Retina (tissue), 1 donor: Measurements from ENCODE around the gene ASPG.

ENCODE experiments used
- DNase-seq: peaks from one replicate; pipeline ENCODE4 v3.0.0-alpha.2; 2016

Gene ASPG

GRCh38 chr14:104138718-104139459 is 53.4 kb downstream of the ASPG start:
- DNase-seq: peak; percentile 53

GRCh38 chr14:104139460-104140212 is 54.1 kb downstream of the ASPG start:
- peak; percentile 39 for DNase-seq

DNA sequence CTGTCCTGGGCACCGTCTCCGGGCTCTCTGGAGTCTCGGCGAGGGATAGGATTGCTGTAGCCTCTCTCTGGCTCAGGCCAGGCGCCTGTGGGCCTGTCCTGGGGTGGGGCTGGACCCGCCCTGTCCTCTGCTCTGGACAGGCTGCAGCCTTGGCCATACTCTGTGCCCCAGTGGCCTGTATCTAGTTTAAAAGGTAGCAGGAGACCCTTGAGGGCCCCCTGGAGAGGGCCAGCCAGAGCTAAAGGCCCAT is 54.6 kb downstream of the ASPG start:
- no peak for DNase-seq

DNA sequence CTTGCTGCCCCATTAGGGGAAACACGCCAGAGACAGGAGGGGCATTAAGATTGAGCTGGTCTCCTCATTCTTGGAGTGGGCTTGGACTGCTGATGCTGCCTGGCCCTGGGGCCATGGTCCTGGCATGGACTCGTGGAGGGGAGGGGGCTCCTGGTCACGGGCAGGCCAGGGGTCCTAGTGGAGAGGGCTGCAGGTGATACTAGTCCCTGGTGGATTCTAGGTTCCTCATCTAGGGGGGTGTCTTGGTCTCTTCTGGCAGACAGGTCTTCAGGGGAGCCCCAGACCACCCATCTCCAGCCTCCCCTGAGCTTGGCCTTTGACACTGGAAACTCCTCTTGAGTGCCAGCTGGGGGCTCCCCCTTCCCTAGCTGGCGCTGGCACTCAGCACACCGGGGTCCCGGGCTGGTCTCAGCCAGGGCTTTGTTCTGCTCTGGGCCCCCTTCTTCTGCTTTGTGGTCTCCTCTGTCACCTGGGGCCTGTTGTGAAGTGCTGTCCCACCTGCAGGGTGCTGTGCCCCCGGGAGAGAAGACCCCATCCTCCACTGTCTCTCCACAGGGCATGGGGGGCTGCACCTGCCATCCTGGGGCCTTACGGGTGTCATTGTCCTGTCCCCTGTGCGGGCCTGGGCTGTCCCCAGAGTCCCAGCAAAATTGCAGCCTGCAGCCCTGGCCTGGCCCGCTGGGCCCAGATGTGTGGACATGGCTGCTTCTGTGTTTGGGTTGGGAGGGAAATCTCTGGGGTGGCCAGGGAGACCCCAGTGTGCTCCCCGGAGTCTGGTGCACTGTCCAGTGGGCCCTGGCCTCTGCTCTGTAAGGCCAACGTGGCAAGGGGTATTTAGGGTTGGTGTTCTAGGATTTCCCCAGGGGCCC is 55.2 kb downstream of the ASPG start:
- peak; percentile 4 for DNase-seq

DNA sequence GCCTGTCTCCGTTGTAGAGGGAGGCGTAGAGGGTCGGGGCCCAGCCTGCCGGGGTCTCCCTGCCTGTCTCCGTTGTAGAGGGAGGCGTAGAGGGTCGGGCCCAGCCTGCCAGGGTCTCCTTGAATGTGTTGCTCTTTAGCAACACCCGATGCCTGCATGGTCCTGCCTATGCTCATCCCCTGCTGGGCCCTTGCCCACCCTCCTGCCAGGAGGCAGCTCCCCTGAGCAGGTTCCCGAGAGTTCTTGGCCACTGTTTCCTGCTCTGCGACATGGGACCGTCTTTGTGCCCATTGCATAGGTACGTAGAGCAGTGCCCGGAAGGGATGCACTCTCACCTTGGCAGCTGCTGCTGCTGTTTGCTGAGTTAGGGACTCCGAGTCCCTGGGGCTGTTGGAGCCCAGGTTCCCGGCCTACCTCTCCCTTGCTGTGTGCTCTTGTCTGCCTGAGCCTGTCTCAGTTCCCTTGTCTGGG is 56.2 kb downstream of the ASPG start:
- peak; percentile 7 for DNase-seq

GRCh38 chr14:104142136-104142945 is 56.8 kb downstream of the ASPG start:
- DNase-seq: peak; percentile 1

- peak; percentile 3 for DNase-seq
These were observed 57.5 kb downstream of the ASPG start for GRCh38 chr14:104142946-104143470.

DNA sequence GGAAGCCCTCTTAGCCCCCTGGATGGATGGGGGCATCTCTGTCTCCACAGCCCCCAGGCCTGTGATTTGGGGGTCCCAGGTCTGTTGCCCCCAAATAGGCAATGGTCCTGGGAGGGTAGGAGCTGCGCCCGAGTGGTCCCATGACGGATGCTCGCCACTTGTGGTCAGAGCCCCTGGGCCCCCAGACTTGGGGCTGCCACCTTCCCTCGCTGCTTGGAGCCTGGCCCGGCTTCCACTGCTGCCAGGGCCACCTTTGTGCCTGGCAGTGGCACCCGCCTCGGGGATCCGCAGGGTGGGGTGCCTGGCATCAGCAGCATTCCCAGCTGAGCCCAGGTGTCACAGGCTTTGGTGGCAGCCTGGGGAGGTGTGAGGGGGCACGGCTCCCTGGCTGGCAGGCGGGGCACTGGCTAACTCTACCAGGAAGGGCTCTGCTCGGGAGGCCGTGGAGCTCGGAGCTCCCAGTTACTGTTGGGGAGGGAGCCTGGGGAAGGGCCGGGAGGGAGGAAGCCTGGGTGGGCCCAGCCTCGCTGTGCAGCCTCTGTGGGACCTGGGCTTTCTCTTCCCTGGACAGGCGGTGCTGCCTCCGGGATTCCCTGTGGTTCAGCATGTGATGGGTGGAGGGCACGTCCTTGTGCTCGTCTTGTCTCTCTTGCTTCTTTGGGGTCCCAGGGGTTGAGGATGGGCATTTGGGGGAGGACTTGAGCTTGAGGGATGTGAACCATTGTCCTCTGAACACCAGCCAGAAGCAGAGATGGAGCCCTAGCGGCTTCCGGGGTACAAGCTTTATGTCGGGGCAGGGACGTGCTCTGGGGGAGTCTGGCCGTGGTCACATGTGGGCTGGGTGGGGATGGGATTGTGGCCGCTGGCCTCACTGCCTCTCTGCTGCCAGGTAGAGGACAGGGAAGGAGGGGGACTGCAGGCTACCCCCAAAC is 58.3 kb downstream of the ASPG start:
- DNase-seq: peak; percentile 2

DNA sequence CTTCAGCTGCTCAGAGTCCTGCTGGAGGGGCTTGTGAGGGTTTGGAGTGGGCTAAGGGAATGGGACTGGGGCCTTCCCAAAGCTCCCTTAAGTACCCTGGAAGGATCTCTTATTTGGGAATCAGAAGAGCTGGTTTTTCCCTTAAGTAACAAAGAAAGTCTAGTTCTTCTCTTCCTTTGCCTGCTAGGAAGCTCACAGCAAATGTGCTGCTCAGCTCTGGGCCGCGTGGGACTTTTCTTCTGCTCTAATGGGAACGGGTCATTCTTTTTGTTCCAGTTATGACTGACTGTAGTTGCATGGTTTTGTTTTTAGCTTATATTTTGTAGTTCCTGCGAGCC is 58.9 kb downstream of the ASPG start:
- no peak for DNase-seq

DNA sequence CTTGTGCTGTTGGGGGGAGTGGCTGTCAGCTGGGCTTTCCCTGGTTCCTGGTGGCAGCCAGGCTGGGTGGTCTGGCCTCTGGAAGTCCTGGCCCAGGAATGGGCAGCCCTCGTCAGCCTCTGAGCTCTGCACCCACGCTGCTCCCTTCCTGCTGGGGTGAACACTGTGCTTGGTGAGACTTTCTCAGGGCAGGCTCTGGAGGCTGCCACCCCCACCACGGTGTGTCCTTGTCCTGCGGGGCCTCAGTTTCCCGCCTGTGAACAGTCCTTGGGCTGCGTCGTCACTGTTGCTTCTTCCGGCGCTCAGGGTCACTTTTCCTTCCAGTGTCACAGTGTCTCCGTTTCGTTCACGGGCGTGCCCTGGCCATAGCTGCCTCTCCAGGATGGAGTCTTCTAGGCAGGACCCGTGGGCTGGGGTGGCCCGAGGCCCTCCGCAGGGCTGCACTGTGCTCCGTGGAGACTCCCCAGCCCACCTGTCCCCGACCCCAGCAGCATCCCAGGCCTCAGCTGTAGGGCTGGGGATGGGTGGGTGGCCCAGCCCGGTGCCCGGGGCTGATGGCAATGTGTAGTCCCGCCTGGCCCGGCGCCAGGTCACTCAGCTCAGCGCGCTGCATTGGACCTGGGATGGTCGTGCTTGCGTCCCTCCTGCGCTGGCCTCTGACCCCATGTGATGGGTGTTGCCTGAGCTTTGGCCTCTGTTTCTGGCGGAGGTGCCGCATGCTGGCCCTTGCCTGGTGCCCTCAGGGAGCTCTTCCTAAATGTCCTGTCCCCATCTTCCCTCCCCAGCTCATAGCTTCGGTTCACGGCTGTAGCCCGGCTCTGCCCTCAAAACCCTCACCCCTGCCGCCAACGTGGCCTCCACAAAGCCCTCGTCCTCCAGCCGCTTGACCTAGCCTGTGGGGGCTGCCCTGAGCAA is 59.7 kb downstream of the ASPG start:
- peak; percentile 26 for DNase-seq

DNA sequence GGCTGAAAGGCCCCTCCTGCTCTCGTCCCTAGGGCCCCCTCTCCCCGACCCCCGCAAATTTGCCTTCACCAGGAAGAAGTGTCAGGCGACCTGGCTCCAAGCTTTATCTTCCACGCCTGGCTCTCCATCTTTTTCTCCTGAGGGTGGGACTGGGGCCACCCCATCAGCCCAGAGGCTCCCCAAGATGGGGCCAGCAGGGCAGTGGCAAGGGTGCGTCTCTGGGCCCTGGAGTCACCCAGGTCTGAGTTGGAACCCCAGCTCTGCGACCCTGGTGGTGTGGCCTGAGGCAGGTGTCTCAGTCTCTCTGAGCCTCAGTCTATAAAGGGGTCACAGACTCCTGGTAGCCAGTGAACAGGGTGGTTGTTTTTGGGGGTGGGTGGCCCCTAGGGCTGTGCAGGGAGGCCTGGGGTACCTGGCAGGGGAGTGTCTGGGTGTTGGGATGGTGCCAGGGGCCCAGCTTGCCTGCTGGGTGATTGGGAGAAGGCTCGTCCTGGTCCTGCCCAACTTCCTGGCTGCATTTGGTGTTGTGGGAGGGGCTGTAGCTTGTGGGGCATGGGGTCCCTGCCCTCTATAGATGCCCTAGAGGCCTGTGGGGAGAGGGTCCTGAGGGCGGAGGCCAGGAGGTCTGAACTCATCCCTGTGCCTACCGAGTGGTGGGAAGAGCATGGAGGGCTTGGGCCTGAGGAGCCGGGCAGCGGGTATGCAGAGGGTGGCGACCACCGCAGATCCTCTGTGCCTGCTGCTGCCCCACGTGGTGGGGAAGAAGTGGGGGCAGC is 60.5 kb downstream of the ASPG start:
- peak; percentile 10 for DNase-seq

- peak; percentile 18 for DNase-seq
These were observed 61.3 kb downstream of the ASPG start for GRCh38 chr14:104146651-104147345.

DNA sequence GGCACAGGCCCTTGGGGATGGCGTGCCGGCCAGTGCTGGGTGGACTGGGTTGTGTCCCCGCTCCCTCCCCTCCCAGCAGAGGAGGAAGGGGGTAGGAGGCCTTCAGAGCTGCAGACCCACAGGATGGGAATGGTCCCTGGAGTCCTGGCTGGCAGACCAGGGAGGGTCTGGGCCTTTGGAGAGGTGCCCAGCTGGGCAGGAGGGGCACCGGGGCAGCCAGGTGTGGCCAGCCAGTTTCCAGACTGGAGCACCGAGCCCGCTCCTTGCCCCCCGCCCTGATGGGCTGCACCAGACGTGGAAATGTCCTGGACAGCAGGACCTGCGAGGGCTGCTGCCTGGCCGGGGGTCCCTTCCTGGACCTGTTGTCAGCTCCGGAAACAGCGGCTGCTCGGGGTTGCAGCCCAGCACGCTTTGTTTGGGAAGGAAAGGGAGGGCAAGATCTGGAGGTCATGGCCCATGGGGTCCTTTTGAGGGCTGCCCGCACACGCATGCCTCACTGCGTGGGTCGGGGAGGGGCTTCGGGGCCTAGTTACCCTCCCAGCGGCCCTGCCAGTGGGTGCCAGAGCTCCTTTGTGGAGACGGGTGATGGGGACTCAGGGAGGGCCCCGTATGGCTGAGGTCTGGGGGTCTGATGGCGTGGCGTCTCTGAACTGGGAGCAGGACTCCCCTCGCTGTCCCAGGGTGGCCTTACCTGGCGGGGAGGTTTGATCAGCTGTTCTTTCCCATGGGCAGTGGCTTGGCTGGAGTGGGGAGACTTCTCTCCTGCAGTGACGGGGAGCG is 62.0 kb downstream of the ASPG start:
- no peak for DNase-seq

GRCh38 chr14:104148433-104149277 is 63.2 kb downstream of the ASPG start:
- DNase-seq: no peak

DNA sequence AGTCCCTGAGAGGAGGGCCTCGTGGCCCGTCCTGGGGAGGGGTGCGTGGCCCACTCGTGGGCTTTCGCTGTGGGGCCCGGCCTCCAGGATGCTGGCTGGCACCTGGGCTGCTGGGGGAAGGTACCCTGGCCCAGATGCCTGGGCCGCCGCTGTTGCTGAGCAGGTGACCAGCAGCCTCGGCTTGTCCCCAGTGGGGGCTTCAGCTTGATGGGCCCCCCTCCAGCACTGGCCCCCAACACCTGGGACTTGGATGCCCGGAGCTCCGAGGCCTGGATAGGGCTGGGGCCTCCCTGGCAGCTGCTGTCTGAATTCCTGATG is 63.7 kb downstream of the ASPG start:
- no peak for DNase-seq

DNA sequence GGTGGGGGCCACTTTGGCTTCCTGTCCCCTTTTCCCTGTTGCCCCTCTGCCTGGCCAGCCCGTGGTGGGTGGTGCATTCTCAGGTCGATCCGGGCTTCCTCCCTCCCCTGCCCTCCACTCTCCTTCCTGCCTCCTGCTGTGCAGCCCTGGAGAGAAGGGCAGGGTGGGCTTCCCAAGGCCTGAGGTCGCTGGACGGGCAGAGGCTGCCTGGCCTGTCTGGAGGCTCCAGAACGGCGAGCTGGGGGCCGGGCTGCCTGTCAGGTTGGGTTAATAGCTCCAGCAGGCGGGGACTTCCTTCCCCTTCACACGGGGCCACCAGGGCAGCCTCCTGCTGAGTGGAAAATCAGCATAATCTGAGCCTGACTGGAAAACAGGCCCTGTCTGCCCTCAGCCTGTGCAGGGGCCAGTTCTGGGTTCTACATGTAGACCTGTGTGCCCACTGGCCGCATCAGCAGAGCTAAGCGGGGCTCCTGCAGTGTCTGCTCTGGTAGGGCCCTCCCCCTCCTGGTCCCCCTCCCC is 64.2 kb downstream of the ASPG start:
- peak; percentile 90 for DNase-seq
